NOMO-1 treated with DMSO at 0.1 percent for 48 hours (cell line): ENCODE results near the gene PLEKHH3.

ENCODE experiments used
- DNase-seq: peaks from one replicate; lab custom pipeline; 2025; ENCODE audit not compliant: unreplicated experiment; lab: John Stamatoyannopoulos, UW

PLEKHH3 gene

DNA sequence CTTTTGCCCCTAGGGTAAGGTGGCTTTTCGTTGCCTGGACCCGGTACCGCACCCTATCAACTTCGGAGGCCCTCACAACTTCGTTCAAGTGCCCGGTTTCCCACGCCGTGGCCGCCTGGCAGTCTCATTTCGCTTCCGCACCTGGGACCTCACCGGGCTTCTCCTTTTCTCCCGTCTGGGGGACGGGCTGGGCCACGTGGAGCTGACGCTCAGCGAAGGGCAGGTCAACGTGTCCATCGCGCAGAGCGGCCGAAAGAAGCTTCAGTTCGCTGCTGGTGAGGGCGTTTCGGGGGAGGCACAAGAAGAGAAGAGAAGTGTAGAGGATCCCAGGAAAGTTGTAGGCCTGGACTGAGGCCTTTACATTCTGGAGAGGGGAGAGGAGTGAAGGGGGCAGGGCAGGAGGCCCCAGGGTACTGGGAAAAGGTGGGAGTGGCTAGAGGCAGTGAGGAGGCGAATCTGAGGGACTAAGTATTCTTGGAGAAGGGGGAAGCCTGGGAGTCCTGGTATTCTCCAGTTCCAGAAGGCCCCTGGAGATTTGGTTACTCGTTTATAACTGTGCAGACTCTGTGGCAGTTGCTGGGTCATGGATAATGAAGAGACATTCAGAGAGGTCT, 11.0 kb upstream of the PLEKHH3 start:
- DNase-seq: no peak

DNA sequence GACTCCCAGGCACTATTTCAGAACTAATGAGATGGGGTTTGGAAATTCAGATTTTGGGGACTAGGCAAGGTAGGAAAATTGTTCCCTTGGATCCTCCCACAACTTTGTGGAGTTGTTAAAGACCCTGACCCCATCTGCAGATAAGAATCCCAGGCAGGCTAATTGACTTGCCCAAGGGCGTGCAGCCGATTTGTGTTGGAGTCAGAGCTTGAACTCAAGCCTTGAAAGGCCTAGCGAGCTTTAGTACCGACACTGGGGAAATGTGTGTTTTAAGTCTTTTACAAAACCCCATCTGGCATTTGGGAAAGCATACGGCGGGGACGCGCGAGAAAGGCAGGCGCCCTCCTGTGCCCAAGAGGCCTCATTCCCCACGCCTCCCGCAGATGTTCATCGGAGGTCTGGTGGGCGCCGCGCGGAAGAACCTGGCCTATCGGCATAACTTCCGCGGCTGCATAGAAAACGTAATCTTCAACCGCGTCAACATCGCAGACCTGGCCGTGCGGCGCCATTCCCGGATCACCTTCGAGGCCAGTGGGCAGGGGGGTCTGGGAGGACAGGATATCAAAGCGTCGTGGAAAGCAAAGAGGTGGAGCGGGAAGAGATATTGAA, 9.8 kb upstream of the PLEKHH3 start:
- DNase-seq: no peak

- no peak for DNase-seq
Measured at GRCh38 chr17:42685831-42686230, 9.0 kb upstream of the PLEKHH3 start.

DNA sequence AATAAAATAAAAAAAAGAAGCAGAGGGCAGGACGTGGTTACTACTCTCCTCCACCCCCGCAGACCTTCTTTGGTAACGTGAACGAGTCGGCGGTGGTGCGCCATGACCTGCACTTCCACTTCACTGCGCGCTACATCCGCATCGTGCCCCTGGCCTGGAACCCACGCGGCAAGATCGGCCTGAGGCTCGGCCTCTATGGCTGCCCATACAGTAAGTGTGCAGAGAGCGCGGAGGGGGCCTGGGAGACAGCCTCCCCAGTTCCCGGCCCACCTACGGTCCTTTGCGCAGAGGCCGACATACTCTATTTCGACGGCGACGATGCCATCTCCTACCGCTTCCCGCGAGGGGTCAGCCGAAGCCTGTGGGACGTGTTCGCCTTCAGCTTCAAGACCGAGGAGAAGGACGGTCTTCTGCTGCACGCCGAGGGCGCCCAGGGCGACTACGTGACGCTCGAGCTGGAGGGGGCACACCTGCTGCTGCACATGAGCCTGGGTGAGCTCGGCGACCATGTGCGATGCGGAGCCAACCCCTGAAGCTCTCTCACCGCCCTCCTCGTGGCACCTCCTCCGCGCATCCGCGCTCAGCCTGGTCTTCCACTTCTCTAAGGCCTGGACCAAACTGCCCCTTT, 8.2 kb upstream of the PLEKHH3 start:
- DNase-seq: no peak

DNA sequence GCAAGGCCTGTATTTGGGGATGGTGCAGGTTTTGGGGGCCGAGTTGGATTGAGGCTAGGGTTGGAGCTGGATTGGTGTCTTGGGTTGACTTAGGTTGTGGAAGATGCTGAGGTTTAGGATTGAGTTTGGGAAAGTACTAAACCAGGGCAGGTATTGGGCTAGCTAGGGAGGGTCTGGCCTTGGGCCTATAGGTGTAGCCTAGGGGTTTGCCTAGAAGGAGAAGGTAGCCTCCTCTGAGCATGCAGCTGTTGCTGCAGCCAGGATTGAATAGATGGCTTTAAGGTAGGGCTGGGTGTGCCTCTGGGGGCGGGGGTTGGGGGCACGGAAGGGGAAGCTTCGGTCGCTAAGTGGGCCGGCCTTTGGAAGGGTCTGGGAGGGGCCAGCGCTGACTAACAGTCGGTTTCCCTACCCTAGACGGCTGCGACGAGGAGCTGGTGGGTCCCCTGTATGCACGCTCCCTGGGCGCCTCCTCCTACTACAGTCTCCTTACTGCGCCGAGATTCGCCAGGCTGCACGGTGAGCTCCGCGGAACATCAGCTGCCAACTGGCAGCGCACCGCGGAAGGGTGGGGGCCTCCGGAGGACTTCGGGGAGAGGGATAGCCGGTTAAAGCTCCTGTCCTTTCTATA, 6.7 kb upstream of the PLEKHH3 start:
- no peak for DNase-seq

DNA sequence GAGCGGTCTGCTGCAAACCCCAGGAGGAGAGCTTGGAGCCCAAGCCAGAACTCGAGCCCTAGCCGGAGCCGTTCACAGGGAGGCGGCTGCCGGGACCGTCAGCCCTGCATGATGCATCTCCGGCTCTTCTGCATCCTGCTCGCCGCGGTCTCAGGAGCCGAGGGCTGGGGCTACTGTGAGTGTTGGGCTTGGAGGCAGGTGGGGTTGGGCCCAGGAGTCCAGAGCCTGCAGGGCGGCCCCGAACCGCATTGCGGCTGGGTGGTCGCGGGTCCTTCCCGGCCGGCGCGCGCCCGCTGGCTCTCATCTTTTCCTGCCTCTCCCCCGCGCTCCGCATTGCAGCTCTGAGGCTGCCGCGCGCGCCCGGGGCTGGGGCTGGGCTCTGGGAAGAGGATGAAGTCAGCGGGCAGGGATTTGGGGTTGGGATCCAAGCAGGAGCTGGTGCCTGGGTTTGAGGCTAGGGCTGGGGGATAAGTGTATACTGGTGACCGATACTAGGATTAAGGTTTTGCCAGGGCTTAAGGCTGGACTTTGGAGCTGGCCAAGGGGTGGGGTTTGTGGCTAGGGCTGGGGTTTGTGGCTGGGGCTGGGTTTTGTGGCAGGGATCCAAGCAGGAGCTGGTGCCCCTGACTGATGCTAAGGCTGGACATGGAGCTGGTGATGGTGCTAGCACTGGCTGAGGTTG, 6.1 kb upstream of the PLEKHH3 start:
- no peak for DNase-seq

GRCh38 chr17:42681976-42682721, 5.4 kb upstream of the PLEKHH3 start, which contains the start of gene CNTNAP1:
Gene CNTNAP1 (plus strand): TSS chr17:42682531. CDS start chr17:42682830, 299 bp downstream.
- DNase-seq: no peak

DNA sequence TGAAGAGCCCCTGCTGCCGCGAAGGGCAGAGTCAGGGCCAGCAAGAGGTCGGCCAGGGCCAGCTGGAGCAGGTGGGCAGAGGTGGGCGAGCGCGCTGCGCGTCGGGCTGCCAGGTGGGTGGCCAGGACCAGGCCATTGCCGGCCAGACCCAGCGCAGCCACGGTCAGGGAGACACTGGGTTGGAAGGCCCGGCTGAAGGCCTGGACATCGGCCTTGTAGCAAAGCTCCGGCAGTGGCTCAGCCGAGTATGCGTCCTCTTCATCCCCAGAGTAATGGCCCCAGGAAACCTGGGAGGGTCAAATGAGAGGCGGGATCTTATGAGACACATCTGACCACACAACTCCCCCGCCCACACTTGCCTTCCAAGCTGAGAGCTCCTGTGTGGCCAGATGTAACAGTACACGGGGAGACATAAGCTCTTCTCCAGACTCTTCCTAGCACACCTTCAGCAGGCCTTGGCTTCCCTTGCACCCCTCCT, 3.6 kb upstream of the PLEKHH3 start:
- peak; percentile 43 for DNase-seq

DNA sequence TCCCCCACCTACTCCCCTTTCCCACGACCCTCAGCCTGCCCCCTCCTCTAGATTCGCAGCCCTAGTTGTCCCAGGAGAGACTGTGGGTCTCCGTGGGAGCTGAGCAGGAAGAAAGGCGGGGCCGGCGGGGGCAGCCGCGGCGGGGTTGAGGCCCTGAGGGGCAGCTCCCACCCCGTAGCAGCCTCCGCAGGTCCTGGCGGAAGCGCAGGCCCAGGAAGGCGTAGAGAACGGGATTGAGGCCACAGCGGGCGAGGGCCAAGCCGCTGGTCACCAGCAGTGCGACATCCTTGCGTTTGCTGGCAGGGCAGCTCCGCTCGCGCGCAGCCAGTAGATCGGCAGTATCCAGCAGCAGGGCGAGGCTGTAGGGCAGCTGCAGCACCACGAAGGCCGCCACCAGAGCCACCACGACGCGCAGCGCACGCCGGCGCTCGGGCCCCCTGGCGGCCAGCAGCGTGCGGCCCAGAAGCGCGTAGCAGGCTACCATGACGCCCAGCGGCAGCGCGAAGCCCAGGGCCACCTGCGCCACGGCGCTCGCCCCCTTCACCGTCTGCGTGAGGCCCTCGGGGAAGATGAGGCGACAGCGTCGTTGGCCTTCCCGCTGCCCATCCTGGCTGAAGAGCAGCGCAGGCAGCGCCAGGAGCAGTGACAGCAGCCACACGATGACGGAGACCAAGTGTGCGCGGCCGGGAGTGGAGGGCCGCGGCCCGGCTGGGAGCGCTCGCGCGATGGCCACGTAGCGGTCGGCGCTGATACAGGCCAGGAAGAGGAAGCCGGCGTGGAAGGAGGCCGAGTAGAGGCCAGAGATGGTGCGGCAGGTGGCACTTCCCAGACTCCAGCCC, 2.9 kb upstream of the PLEKHH3 start:
- peak; percentile 77 for DNase-seq

GRCh38 chr17:42678951-42679491, 2.2 kb upstream of the PLEKHH3 start:
- peak; percentile 79 for DNase-seq

- DNase-seq: peak; percentile 96
Measured at GRCh38 chr17:42677921-42678781, 1.4 kb upstream of the PLEKHH3 start.

DNA sequence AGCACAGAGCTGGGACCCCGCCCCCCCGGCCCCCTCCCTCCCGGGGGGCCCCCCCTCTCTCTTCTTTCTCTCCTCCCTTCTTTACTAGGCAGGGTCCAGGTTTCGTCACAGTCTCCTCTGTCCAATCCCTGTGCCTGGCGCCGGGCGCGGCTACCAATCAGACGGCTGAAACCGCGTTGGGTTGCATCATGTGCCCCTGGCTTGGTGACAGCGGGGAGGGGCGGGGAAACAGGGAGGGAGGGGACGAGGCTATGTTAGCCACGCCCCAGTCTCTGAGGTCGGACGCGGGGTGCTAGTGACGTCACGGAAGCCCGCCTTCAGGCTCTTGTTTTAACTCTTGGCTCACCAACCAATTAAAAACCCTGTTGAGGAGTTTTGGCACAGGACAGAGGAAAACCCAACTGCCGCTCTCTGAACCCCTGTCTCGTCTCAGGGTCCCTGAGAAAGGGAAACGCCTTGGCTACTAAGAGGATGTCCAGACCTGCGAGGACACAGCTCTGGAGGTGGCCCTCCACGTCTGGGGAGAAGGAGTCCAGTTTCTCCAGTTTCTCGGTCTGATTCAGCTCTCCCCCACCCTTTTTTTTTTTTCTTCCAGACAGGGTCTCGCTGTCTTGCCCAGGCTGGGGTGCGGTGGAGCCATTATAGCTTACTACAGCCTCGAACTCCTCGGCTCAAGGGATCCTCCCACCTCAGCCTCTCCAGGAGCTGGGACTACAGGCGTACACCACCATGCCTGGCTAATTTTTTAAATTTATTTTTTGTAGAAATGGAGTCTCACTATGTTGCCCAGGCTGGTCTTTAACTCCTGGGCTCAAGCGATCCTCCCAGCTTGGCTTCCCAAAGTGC, 441 bp upstream of the PLEKHH3 start:
- DNase-seq: peak; percentile 99

DNA sequence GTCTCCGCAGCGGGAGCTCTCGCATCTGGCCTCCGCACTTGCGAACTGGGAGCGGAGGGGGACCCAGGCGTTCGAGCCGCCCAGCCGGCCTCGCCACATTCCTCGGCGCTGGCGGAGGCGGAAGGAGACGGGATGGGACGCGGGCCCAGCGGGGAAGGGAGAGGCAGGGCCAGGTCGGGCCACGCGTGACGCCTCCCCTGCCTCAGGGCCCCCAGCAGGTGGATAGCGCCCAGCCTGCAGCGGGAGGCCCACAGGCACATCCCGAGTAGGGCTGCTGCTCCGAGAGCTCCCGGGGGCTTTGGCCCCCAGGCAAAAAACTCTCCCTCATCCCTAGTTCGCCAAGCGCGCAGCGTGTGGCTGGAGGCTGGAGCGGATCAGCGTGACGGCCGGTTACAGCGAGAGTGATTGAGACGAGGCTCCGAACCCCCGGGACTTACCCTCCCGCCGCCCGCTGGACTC, 800 bp downstream of the PLEKHH3 start:
- no peak for DNase-seq

DNA sequence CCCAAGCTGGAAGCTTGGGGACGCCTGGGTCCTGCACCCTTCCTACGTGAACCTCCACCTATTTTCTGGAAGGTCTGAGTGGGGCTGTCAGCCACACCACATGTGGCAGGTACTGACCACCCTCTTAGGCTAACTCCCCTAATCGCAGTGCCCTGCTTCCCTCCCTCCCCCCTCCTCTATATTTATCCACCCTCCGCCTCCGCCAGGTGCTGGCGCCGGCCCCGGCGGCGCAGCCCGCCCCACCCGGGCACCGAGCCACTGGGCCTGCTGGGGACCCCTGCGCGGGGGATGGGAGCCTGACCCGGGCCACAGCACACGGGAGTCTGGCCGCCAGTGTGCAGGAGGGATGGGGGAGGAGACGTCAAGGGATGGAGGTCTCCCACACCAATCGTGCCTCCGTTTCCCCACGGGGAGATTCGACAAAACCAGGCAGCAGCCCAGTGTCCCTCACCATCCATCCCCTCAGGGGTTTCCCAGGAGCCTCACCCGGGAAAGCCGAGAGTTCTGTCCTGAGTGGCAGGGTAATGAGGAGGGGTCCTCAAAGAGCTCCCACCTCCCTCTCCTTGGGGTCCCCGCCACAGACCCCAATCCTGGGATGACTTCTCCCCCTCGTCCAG, 1.3 kb downstream of the PLEKHH3 start:
- no peak for DNase-seq

GRCh38 chr17:42674755-42675347, 1.9 kb downstream of the PLEKHH3 start:
- DNase-seq: no peak

DNA sequence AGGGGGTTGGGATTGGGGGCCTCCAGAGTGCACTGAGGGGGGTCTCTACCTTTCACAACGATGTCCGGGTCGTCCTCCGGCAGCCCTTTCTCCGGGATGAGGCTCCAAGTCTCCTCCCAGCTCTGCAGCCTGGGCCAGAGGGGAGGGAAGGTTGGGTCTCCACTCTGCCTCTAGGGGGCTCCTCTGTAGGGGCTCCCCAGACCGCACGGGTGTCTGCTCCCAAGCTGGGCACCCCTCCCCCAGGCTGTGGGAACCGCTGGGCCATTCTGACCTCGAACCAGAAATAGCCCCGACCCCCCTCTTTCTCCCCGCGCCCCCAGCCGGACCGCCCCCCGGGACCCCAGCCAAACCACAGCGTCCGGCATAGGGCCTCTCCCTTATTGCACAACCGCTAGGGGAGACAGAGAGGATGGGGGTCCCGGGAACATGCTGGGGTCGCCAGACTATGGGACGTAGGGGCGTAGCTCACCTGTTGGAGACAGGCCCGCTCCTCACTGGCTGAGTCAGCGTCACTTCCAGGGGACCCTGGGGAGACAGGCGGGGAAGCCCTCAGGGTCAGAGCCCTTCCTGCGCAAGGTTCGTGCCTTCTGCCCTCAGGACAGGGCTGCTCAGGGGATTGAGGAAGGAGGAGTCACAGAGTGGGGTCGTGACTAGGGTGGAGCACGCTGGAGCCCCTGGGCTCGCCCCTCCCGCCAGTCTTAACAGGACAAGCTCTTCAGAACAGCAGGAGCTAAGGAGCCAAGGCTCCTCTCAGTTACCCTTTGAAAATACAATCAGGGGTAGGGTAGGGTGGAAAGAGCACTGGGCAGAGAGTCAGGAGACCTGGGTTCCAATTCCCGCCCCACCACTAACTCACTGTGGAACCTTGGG, 2.7 kb downstream of the PLEKHH3 start:
- DNase-seq: peak; percentile 18
